Mesenchymal stem cell (in vitro differentiated cells and primary cell): ENCODE results near the gene ERGIC3. TPM values are rescaled to one million over a fixed set of nuclear protein-coding genes. Genes with fewer than 3 reads are reported as not detected.

Experiments
- DNase-seq: peaks from one replicate; pipeline ENCODE4 v3.0.0-alpha.2; 2013
- H2AFZ ChIP-seq: one replicate; pipeline ENCODE4 v1.6.1; 2013; ENCODE audit warnings: low read depth, mild to moderate bottlenecking, control low read depth, inconsistent platforms, low read length, moderate library complexity
- H2AK5ac ChIP-seq: 2 replicates; pipeline ENCODE4 v1.6.1; 2013; ENCODE audit warnings: low read length, moderate library complexity, mild to moderate bottlenecking, inconsistent platforms; ENCODE audit not compliant: severe bottlenecking
- H2BK120ac ChIP-seq: one replicate; pipeline ENCODE4 v1.6.1; 2013; ENCODE audit warnings: low read depth, mild to moderate bottlenecking, inconsistent platforms, low read length, moderate library complexity
- H2BK12ac ChIP-seq, 2 experiments: one replicate each; pipeline ENCODE4 v1.6.1; 2013; ENCODE audit warnings: inconsistent platforms in 2 of 2, low read length in 2 of 2, mild to moderate bottlenecking in 2 of 2, moderate library complexity in 2 of 2, control low read depth in 1 of 2
- H2BK15ac ChIP-seq: one replicate; pipeline ENCODE4 v1.6.1; 2013; ENCODE audit warnings: mild to moderate bottlenecking, low read depth, inconsistent platforms; ENCODE audit not compliant: poor library complexity, severe bottlenecking
- H2BK5ac ChIP-seq: 2 replicates; pipeline ENCODE4 v1.6.1; 2013; ENCODE audit warnings: low read depth, mild to moderate bottlenecking, low read length, control low read depth, inconsistent platforms; ENCODE audit not compliant: poor library complexity, severe bottlenecking
- H3K14ac ChIP-seq, 2 experiments: one replicate each; pipeline ENCODE4 v1.6.1; 2013; ENCODE audit warnings: inconsistent platforms in 2 of 2, low read length in 2 of 2, control low read depth in 1 of 2, mild to moderate bottlenecking in 1 of 2, moderate library complexity in 1 of 2
- H3K18ac ChIP-seq, 2 experiments: one replicate each; pipeline ENCODE4 v1.6.1; 2013; ENCODE audit warnings: inconsistent platforms in 2 of 2, low read length in 2 of 2, control low read depth in 1 of 2, low read depth in 1 of 2, mild to moderate bottlenecking in 1 of 2
- H3K23ac ChIP-seq, 2 experiments: one replicate each; pipeline ENCODE4 v1.6.1; 2013; ENCODE audit warnings: inconsistent platforms in 2 of 2, low read length in 2 of 2, mild to moderate bottlenecking in 2 of 2, moderate library complexity in 2 of 2, control low read depth in 1 of 2
- H3K27ac ChIP-seq: 2 replicates; pipeline ENCODE4 v1.5.1; 2013; ENCODE audit warnings: mild to moderate bottlenecking, moderate library complexity, low read length, control low read depth, inconsistent platforms; ENCODE audit not compliant: poor library complexity, severe bottlenecking
- H3K27me3 ChIP-seq, 2 experiments: 2 replicates each; pipeline versions ENCODE4 v1.6.1 to v1.7.0; 2013; ENCODE audit warnings: low read length in 2 of 2, mild to moderate bottlenecking in 2 of 2, moderate library complexity in 2 of 2, control low read depth in 1 of 2, inconsistent platforms in 1 of 2; ENCODE audit not compliant: control insufficient read depth in 1 of 2, insufficient read depth in 1 of 2
- H3K36me3 ChIP-seq, 2 experiments: 2 replicates each; pipeline versions ENCODE4 v1.6.1 to v1.7.0; 2013; ENCODE audit warnings: low read length in 2 of 2, control low read depth in 1 of 2, inconsistent platforms in 1 of 2, low read depth in 1 of 2, mild to moderate bottlenecking in 1 of 2; ENCODE audit not compliant: insufficient read depth in 2 of 2, control insufficient read depth in 1 of 2
- H3K4ac ChIP-seq, 2 experiments: one replicate each; pipeline ENCODE4 v1.6.1; 2013; ENCODE audit warnings: inconsistent platforms in 2 of 2, low read length in 2 of 2, mild to moderate bottlenecking in 2 of 2, moderate library complexity in 2 of 2, control low read depth in 1 of 2, low read depth in 1 of 2
- H3K4me1 ChIP-seq: 2 replicates; pipeline ENCODE4 v1.6.1; 2013; ENCODE audit warnings: low read depth, low read length, control low read depth; ENCODE audit not compliant: control insufficient read depth, insufficient read depth
- H3K4me2 ChIP-seq: 2 replicates; pipeline ENCODE4 v1.6.1; 2013; ENCODE audit warnings: low read length, mild to moderate bottlenecking, inconsistent platforms; ENCODE audit not compliant: poor library complexity, severe bottlenecking
- H3K4me3 ChIP-seq, 2 experiments: 2 replicates each; pipeline versions ENCODE4 v1.5.1 to v1.7.0; 2013; ENCODE audit warnings: low read length in 2 of 2, mild to moderate bottlenecking in 2 of 2, control low read depth in 1 of 2, low read depth in 1 of 2; ENCODE audit not compliant: insufficient read depth in 1 of 2
- H3K79me1 ChIP-seq: replicated peaks from 2 replicates; pipeline ENCODE4 v1.6.1; 2013; ENCODE audit warnings: mild to moderate bottlenecking, control low read depth, low read length, inconsistent platforms; ENCODE audit not compliant: poor library complexity, severe bottlenecking
- H3K9ac ChIP-seq: 2 replicates; pipeline ENCODE4 v1.7.0; 2013; ENCODE audit warnings: mild to moderate bottlenecking, low read length, moderate library complexity
- H3K9me3 ChIP-seq: 2 replicates; pipeline ENCODE4 v1.7.0; 2013; ENCODE audit warnings: mild to moderate bottlenecking, low read length; ENCODE audit not compliant: control insufficient read depth
- H4K8ac ChIP-seq: one replicate; pipeline ENCODE4 v1.6.1; 2013; ENCODE audit warnings: inconsistent platforms, mild to moderate bottlenecking, low read length, moderate library complexity
- H4K91ac ChIP-seq: one replicate; pipeline ENCODE4 v1.6.1; 2013; ENCODE audit warnings: mild to moderate bottlenecking, low read length, inconsistent platforms
- WGBS: methylation state at CpG from one replicate; pipeline ENCODE4 v1.1.7; 2013; ENCODE audit warnings: mixed read lengths; 5-methylcytosine and 5-hydroxymethylcytosine counted together
- small RNA-seq: library from polyadenylated mRNA; stranded (forward); fragments of <200 nt; extraction: miRNeasy Mini kit (QIAGEN cat#:217004); gene quantifications from one replicate; pipeline ENCODE3, GENCODE V24; 2013; ENCODE audit warnings: low read depth

The ERGIC3 gene

GRCh38 chr20:35603695-35604448 lies 62.0 kb downstream of the ERGIC3 start:
- no peak overlapping the region for H4K91ac ChIP-seq

DNA sequence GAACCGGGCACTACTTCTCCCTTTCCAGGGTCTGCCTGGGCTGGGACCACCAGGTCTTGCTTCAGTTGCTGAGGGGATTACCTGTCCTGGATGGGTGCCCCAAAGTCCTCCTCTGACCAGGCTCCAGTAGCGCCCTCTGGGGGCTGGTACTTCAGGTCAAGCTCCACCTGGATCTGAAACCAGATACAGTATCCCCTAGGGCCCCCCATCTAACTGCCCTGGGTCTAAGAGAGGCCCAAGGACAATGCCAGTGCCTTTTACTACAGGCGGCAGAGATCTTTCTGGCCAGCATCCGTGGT lies 62.5 kb downstream of the ERGIC3 start:
- no peak overlapping the region for H2BK12ac ChIP-seq
- H2BK5ac ChIP-seq: no peak overlapping the region
- no peak overlapping the region for H3K4me3 ChIP-seq
- no peak overlapping the region for H2BK120ac ChIP-seq
- no peak overlapping the region for H3K4ac ChIP-seq
- H3K23ac ChIP-seq: no peak overlapping the region
- H3K14ac ChIP-seq: no peak overlapping the region
- H2BK15ac ChIP-seq: no peak overlapping the region
- peaks cover 28 to 30% of the 10 kb centered on the region in 2 experiments for H3K27me3 ChIP-seq
- no peak overlapping the region for H2AFZ ChIP-seq
- H3K9ac ChIP-seq: no peak overlapping the region
- DNase-seq: peak; percentile 22
- H3K18ac ChIP-seq: no peak overlapping the region
- no peak overlapping the region for H4K91ac ChIP-seq
- H2AK5ac ChIP-seq: no peak overlapping the region
- no peak overlapping the region for H3K4me2 ChIP-seq
- H4K8ac ChIP-seq: no peak overlapping the region
- H3K79me1 ChIP-seq: no peaks in the 10 kb centered on the region
- H3K9me3 ChIP-seq: no peaks in the 10 kb centered on the region
- peaks cover 29% of the 10 kb centered on the region for H3K4me1 ChIP-seq
- WGBS: 50% methylated on average over 2 of the region's 4 CpGs
- no peaks in the 10 kb centered on the region for H3K36me3 ChIP-seq
- H3K27ac ChIP-seq: no peak overlapping the region

More at GRCh38 chr20:35603695-35604448, 62.0 kb downstream of the ERGIC3 start:
- H2BK5ac ChIP-seq: no peak overlapping the region
- H3K27me3 ChIP-seq: peaks cover 33 to 35% of the 10 kb centered on the region in 2 experiments
- H3K23ac ChIP-seq: no peak overlapping the region
- no peak overlapping the region for H2BK120ac ChIP-seq
- no peak overlapping the region for H3K18ac ChIP-seq
- H3K9me3 ChIP-seq: no peaks in the 10 kb centered on the region
- H3K14ac ChIP-seq: no peak overlapping the region
- WGBS: 91% methylated on average over 10 of the region's 11 CpGs
- H3K9ac ChIP-seq: no peak overlapping the region
- no peak overlapping the region for H2BK12ac ChIP-seq
- H3K4me3 ChIP-seq: no peak overlapping the region
- H3K79me1 ChIP-seq: no peaks in the 10 kb centered on the region
- no peaks in the 10 kb centered on the region for H3K36me3 ChIP-seq
- H4K8ac ChIP-seq: no peak overlapping the region
- peaks cover 29% of the 10 kb centered on the region for H3K4me1 ChIP-seq
- no peak overlapping the region for H2AK5ac ChIP-seq
- H3K27ac ChIP-seq: no peak overlapping the region
- no peak overlapping the region for H3K4me2 ChIP-seq
- no peak for DNase-seq
- H3K4ac ChIP-seq: no peak overlapping the region
- no peak overlapping the region for H2AFZ ChIP-seq
- no peak overlapping the region for H2BK15ac ChIP-seq

GRCh38 chr20:35606127-35606526 lies 64.2 kb downstream of the ERGIC3 start:
- no peak overlapping the region for H3K4me2 ChIP-seq
- H2BK15ac ChIP-seq: no peak overlapping the region
- WGBS: 84% methylated on average over 3 of the region's 4 CpGs
- DNase-seq: no peak
- no peak overlapping the region for H3K14ac ChIP-seq
- no peak overlapping the region for H2BK120ac ChIP-seq
- no peak overlapping the region for H2BK12ac ChIP-seq
- H3K79me1 ChIP-seq: no peaks in the 10 kb centered on the region
- H2AFZ ChIP-seq: no peak overlapping the region
- H3K23ac ChIP-seq: no peak overlapping the region
- peaks cover 11 to 14% of the 10 kb centered on the region in 2 experiments for H3K27me3 ChIP-seq
- no peaks in the 10 kb centered on the region for H3K9me3 ChIP-seq
- no peak overlapping the region for H4K91ac ChIP-seq
- H2BK5ac ChIP-seq: no peak overlapping the region
- no peak overlapping the region for H2AK5ac ChIP-seq
- H3K9ac ChIP-seq: no peak overlapping the region
- H3K4me1 ChIP-seq: peaks cover 23% of the 10 kb centered on the region
- H3K4me3 ChIP-seq: no peak overlapping the region
- no peaks in the 10 kb centered on the region for H3K36me3 ChIP-seq
- no peak overlapping the region for H3K27ac ChIP-seq
- H3K18ac ChIP-seq: no peak overlapping the region
- H4K8ac ChIP-seq: no peak overlapping the region
- no peak overlapping the region for H3K4ac ChIP-seq

Small RNA genes lying within 50 kb of the gene (small RNA-seq; reads per million reads assigned to genes)
- not detected for gene RPL37P1
